Smooth muscle cell (in vitro differentiated cells): Measurements from ENCODE around the gene FLCN. TPM values are rescaled to one million over a fixed set of nuclear protein-coding genes. Genes with fewer than 3 reads are reported as not detected.

ENCODE experiments used
- DNase-seq: peaks from one replicate; lab custom pipeline; 2025; ENCODE audit not compliant: unreplicated experiment; lab: John Stamatoyannopoulos, UW
- H2AFZ ChIP-seq: fragments of 200-600 bp; sonication (generic); 2 replicates; pipeline ENCODE4 v1.6.0; 2016; ENCODE audit warnings: antibody characterized with exemption, low read depth, mild to moderate bottlenecking
- H3F3A ChIP-seq: fragments of 200-600 bp; sonication (generic); 2 replicates; pipeline ENCODE4 v1.6.0; 2017; ENCODE audit warnings: antibody characterized with exemption, low read depth
- H3K27ac ChIP-seq: fragments of 200-600 bp; sonication (generic); 2 replicates; pipeline ENCODE4 v1.5.1; 2016; ENCODE audit warnings: low read depth, mild to moderate bottlenecking
- H3K27me3 ChIP-seq: fragments of 200-600 bp; sonication (generic); 2 replicates; pipeline ENCODE4 v1.6.1; 2016; ENCODE audit warnings: low read depth, mild to moderate bottlenecking
- H3K36me3 ChIP-seq: fragments of 200-600 bp; sonication (generic); 2 replicates; pipeline ENCODE4 v1.5.1; 2016; ENCODE audit warnings: low read depth
- H3K4me1 ChIP-seq: fragments of 200-600 bp; sonication (generic); 2 replicates; pipeline ENCODE4 v1.5.1; 2016; ENCODE audit warnings: low read depth
- H3K4me2 ChIP-seq: fragments of 200-600 bp; sonication (generic); 2 replicates; pipeline ENCODE4 v1.6.0; 2016; ENCODE audit warnings: mild to moderate bottlenecking
- H3K4me3 ChIP-seq: fragments of 200-600 bp; sonication (generic); 2 replicates; pipeline ENCODE4 v1.5.1; 2016; ENCODE audit warnings: mild to moderate bottlenecking
- H3K79me2 ChIP-seq: fragments of 200-600 bp; sonication (generic); 2 replicates; pipeline ENCODE4 v1.6.0; 2016; ENCODE audit warnings: low read depth, mild to moderate bottlenecking
- H3K9ac ChIP-seq: fragments of 200-600 bp; sonication (generic); 2 replicates; pipeline ENCODE4 v1.6.0; 2016; ENCODE audit warnings: low read depth
- H3K9me3 ChIP-seq: fragments of 200-600 bp; sonication (generic); replicated peaks from 2 replicates; pipeline ENCODE4 v1.5.1; 2016; ENCODE audit warnings: low read depth
- H4K20me1 ChIP-seq: fragments of 200-600 bp; sonication (generic); 2 replicates; pipeline ENCODE4 v1.6.0; 2016; ENCODE audit warnings: low read depth
- WGBS: methylation state at CpG from one replicate; pipeline ENCODE4 v1.1.7; 2016; ENCODE audit warnings: low lambda C conversion rate; 5-methylcytosine and 5-hydroxymethylcytosine counted together
- polyA plus RNA-seq: library from polyadenylated mRNA; unstranded; fragments of >200 nt; fragmentation: Nextera tagmentation; extraction: Ambion mirVana; gene quantifications from 2 replicates; pipeline ENCODE4 v1.2.1, GENCODE V29; 2016
- total RNA-seq: library from RNA; depleted of rRNA; stranded (reverse); fragments of >200 nt; gene quantifications from 2 replicates; pipeline ENCODE4 v1.2.3, GENCODE V29; 2014
- TF ChIP-seq, protein P1 (sequence below): fragments of 200-600 bp; sonication (generic); IDR thresholded peaks from 2 replicates; pipeline ENCODE4 v1.5.1; 2017; ENCODE audit warnings: borderline replicate concordance, mild to moderate bottlenecking, antibody characterized with exemption; ENCODE audit not compliant: insufficient read depth, poor library complexity, severe bottlenecking

FLCN gene
- total and polyA plus RNA-seq, 2 experiments from 2014 or later: 7.6 to 15.1 TPM

DNA sequence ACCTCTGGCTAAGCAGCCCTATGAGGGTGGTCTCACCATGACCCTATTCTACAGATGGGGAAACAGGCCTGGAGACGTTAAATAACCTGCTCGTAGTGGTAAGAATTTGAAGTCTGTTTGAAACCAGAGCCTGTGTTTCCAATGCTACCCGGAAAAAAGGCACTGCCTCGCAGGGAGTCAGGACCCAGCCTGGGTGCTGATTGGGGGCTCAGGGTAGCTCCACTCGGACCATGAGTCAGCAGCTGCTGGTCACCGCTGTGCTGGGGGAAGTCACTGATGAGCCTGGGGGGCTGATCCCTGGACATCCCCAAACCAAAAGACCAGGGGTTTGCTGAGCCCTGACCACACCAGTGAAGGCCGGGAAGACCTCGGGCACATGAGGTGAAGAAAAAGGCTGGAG lies 21.4 kb downstream of the FLCN start:
- no peak for DNase-seq
- Histone ChIP-seq H3K9me3 (no peaks in the 10 kb centered on the region), H3K79me2 (no peaks in the 10 kb centered on the region), H3F3A (no peaks in the 10 kb centered on the region), H3K9ac (no peak overlapping the region), H3K4me3 (no peak overlapping the region), H3K27ac (no peak overlapping the region), H3K4me2 (no peak overlapping the region), H4K20me1 (peaks cover 5% of the 10 kb centered on the region), H3K27me3 (no peaks in the 10 kb centered on the region), H3K4me1 (no peaks in the 10 kb centered on the region), H2AFZ (no peak overlapping the region), H3K36me3 (peaks cover 3% of the 10 kb centered on the region)
- 95% methylated on average over 8 of the region's 8 CpGs for WGBS
- TF ChIP-seq, protein P1, sequence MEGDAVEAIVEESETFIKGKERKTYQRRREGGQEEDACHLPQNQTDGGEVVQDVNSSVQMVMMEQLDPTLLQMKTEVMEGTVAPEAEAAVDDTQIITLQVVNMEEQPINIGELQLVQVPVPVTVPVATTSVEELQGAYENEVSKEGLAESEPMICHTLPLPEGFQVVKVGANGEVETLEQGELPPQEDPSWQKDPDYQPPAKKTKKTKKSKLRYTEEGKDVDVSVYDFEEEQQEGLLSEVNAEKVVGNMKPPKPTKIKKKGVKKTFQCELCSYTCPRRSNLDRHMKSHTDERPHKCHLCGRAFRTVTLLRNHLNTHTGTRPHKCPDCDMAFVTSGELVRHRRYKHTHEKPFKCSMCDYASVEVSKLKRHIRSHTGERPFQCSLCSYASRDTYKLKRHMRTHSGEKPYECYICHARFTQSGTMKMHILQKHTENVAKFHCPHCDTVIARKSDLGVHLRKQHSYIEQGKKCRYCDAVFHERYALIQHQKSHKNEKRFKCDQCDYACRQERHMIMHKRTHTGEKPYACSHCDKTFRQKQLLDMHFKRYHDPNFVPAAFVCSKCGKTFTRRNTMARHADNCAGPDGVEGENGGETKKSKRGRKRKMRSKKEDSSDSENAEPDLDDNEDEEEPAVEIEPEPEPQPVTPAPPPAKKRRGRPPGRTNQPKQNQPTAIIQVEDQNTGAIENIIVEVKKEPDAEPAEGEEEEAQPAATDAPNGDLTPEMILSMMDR: no peak

DNA sequence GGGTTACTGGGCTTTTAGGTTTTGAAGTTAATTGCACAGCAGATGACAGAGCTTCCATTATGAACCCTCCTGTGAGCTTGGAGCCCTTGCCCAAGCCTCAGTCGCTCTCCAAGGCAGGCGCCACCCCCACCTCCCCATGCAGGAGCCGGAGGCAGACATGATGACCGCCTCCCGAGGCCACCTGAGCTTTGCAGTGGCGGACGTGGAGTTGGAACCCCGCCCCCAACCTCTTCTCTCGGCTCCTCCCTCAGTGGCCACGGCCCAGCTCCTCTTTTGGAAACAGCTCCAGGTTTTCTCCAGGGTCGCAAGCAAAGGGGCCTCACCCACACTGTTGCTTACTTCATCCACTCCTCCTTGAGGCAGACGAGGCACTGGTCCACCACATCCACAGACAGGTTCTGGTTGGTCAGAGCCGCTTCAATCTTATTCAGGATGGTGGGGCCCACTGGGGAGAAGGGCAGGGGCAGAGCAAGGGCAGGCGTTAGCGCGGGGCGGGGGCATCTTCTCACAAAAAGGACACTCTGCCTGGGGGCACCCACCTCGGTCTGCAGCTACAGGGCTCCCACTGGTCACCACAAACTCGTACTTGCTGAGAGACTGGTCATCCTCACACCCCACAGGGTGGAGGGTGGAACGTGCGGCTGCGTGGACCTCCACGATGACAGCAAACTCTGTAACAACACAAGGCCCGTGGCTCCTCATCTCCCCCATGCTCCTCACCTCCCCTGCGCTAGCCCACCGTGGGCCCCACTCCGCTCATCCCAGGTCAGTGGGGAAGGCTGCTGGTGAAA lies 22.1 kb downstream of the FLCN start:
- H3K4me3 ChIP-seq: no peak overlapping the region
- no peaks in the 10 kb centered on the region for H3K4me1 ChIP-seq
- no peaks in the 10 kb centered on the region for H3K9me3 ChIP-seq
- no peaks in the 10 kb centered on the region for H3K79me2 ChIP-seq
- H3K27ac ChIP-seq: no peak overlapping the region
- H3K9ac ChIP-seq: no peak overlapping the region
- H3K4me2 ChIP-seq: no peak overlapping the region
- no peaks in the 10 kb centered on the region for H3F3A ChIP-seq
- H2AFZ ChIP-seq: no peak overlapping the region
- H3K27me3 ChIP-seq: no peaks in the 10 kb centered on the region
- TF ChIP-seq, protein P1: no peak
- H3K36me3 ChIP-seq: peaks cover 3% of the 10 kb centered on the region
- no peak for DNase-seq
- WGBS: 97% methylated on average over 26 of the region's 27 CpGs
- no peaks in the 10 kb centered on the region for H4K20me1 ChIP-seq

DNA sequence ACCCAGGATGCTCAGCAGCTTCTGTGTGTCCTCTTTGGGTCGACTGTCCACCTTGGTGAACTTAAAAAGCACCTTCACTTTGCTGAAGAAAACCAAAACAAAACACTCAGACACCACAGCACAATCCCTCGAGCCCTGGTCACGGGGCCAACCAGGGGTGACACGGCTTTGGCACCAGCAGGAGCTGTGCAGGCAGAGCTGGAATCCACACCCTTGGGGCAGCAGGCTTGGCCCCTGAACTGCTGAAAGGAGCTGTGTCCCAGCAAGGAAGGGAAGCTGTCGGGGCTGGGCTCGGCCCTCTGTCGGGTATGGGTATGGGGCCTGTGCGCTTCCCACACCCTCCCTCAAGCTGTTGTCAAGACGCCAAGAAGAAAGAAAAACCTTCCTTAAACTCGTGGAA lies 23.2 kb downstream of the FLCN start:
- H3K27ac ChIP-seq: no peak overlapping the region
- H4K20me1 ChIP-seq: no peaks in the 10 kb centered on the region
- no peaks in the 10 kb centered on the region for H3K9me3 ChIP-seq
- TF ChIP-seq, protein P1: no peak
- no peak overlapping the region for H3K9ac ChIP-seq
- H3K4me2 ChIP-seq: no peak overlapping the region
- H3K79me2 ChIP-seq: no peaks in the 10 kb centered on the region
- no peak overlapping the region for H2AFZ ChIP-seq
- no peaks in the 10 kb centered on the region for H3F3A ChIP-seq
- H3K27me3 ChIP-seq: no peaks in the 10 kb centered on the region
- no peak for DNase-seq
- no peaks in the 10 kb centered on the region for H3K4me1 ChIP-seq
- H3K36me3 ChIP-seq: peaks cover 3% of the 10 kb centered on the region
- H3K4me3 ChIP-seq: no peak overlapping the region
- 91% methylated on average over 10 of the region's 10 CpGs for WGBS

DNA sequence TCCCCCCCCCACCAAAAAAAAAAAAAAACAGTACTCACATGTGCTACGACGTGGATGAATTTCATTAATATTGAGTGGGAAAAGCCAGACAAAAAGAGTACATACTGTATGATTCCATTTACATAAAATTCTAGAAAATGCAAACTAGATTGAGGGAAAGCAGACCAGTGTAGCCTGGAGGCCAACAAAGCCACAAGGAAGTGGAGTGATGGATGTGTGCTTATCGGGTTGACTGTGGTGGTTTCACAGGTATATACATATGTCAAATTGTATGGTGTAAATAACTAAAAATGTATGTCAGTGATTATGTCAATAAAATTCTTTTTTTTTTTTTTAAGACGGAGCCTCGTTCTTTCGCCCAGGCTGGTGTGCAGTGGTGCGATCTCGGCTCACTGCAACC lies 29.0 kb downstream of the FLCN start:
- TF ChIP-seq, protein P1: no peak

More for the DNA sequence above, 29.0 kb downstream of the FLCN start:
- DNase-seq: no peak
- no peak overlapping the region for H2AFZ ChIP-seq
- no peak overlapping the region for H3K27ac ChIP-seq
- no peak overlapping the region for H3K4me2 ChIP-seq
- no peaks in the 10 kb centered on the region for H3K27me3 ChIP-seq
- no peak overlapping the region for H3K9ac ChIP-seq
- H3K4me3 ChIP-seq: no peak overlapping the region
- no peaks in the 10 kb centered on the region for H3K79me2 ChIP-seq
- H4K20me1 ChIP-seq: no peaks in the 10 kb centered on the region
- H3F3A ChIP-seq: no peaks in the 10 kb centered on the region
- 96% methylated on average over 8 of the region's 8 CpGs for WGBS
- no peaks in the 10 kb centered on the region for H3K9me3 ChIP-seq
- H3K4me1 ChIP-seq: no peaks in the 10 kb centered on the region
- H3K36me3 ChIP-seq: no peaks in the 10 kb centered on the region
